Measurements from ENCODE around the gene NSF.

- TF ChIP-seq EP300 (IDR thresholded peaks at IDR 0.05): no peak
- no peak for TF ChIP-seq CTCF (IDR thresholded peaks at IDR 0.05)
- no peak for TF ChIP-seq POLR2A (IDR thresholded peaks at IDR 0.05)
Observed at GRCh38 chr17:46745376-46745775, 154.9 kb downstream of the NSF start.
